ENCODE results near the gene DCAF15.
"Not testable (repeated sequence)": the region's sequence is repeated elsewhere in the genome, so short reads cannot be mapped to it uniquely, and the experiment has no call there.

DCAF15 gene

GRCh38 chr19:13965926-13966683 is 13.8 kb downstream of the DCAF15 start:
- Histone ChIP-seq H3K4me1 (ENCODE audit: control insufficient read depth, insufficient read depth, low read depth, low read length) (peaks cover 25% of the 10 kb centered on the region), H3K4ac (ENCODE audit: low read depth in 1 of 2, low read length in 2 of 2) (no peak overlapping the region), H3K23ac (ENCODE audit: low read length in 2 of 2) (no peak overlapping the region), H3K18ac (ENCODE audit: low read depth in 1 of 2, low read length in 2 of 2) (no peak overlapping the region), H4K8ac (ENCODE audit: low read length) (no peak overlapping the region), H2BK12ac (ENCODE audit: low read length in 2 of 2) (no peak overlapping the region), H2BK15ac (ENCODE audit: low read depth, poor library complexity, severe bottlenecking) (no peak overlapping the region), H3K9ac (ENCODE audit: low read length) (no peak overlapping the region), H2BK120ac (ENCODE audit: low read depth, low read length) (no peak overlapping the region), H3K27me3 (ENCODE audit: control insufficient read depth in 1 of 2, insufficient read depth in 1 of 2, low read length in 2 of 2) (no peaks in the 10 kb centered on the region), H3K9me3 (ENCODE audit: control insufficient read depth, low read length) (no peaks in the 10 kb centered on the region), H2BK5ac (ENCODE audit: low read depth, low read length, poor library complexity, severe bottlenecking) (no peak overlapping the region), H3K79me1 (replicated peaks; ENCODE audit: low read length, poor library complexity, severe bottlenecking) (no peaks in the 10 kb centered on the region), H2AK5ac (ENCODE audit: low read length, severe bottlenecking) (no peak overlapping the region), H3K36me3 (ENCODE audit: control insufficient read depth in 1 of 2, insufficient read depth in 2 of 2, low read depth in 1 of 2, low read length in 2 of 2) (peaks cover 38 to 80% of the 10 kb centered on the region in 2 experiments), H3K14ac (ENCODE audit: low read length in 2 of 2) (no peak overlapping the region), H3K4me2 (ENCODE audit: low read length, poor library complexity, severe bottlenecking) (no peak overlapping the region), H2AFZ (ENCODE audit: low read depth, low read length) (no peak overlapping the region), H3K4me3 (ENCODE audit: insufficient read depth in 1 of 2, low read depth in 1 of 2, low read length in 2 of 2) (no peak overlapping the region), H3K27ac (ENCODE audit: low read length, poor library complexity, severe bottlenecking) (no peak overlapping the region), H4K91ac (ENCODE audit: low read length) (no peak overlapping the region)
- DNase-seq, result no peak
- WGBS, result 93% methylated on average over 20 of the region's 20 CpGs

GRCh38 chr19:13966684-13967128 is 14.4 kb downstream of the DCAF15 start:
- Histone ChIP-seq H4K8ac (ENCODE audit: low read length) (no peak overlapping the region), H3K27me3 (ENCODE audit: control insufficient read depth in 1 of 2, insufficient read depth in 1 of 2, low read length in 2 of 2) (no peaks in the 10 kb centered on the region), H3K18ac (ENCODE audit: low read depth in 1 of 2, low read length in 2 of 2) (no peak overlapping the region), H2BK120ac (ENCODE audit: low read depth, low read length) (no peak overlapping the region), H2BK5ac (ENCODE audit: low read depth, low read length, poor library complexity, severe bottlenecking) (no peak overlapping the region), H3K27ac (ENCODE audit: low read length, poor library complexity, severe bottlenecking) (no peak overlapping the region), H3K36me3 (ENCODE audit: control insufficient read depth in 1 of 2, insufficient read depth in 2 of 2, low read depth in 1 of 2, low read length in 2 of 2) (peaks cover 38 to 78% of the 10 kb centered on the region in 2 experiments), H2BK12ac (ENCODE audit: low read length in 2 of 2) (no peak overlapping the region), H3K14ac (ENCODE audit: low read length in 2 of 2) (no peak overlapping the region), H3K79me1 (replicated peaks; ENCODE audit: low read length, poor library complexity, severe bottlenecking) (no peaks in the 10 kb centered on the region), H3K4me2 (ENCODE audit: low read length, poor library complexity, severe bottlenecking) (no peak overlapping the region), H3K4ac (ENCODE audit: low read depth in 1 of 2, low read length in 2 of 2) (no peak overlapping the region), H2BK15ac (ENCODE audit: low read depth, poor library complexity, severe bottlenecking) (no peak overlapping the region), H3K4me1 (ENCODE audit: control insufficient read depth, insufficient read depth, low read depth, low read length) (peaks cover 25% of the 10 kb centered on the region), H3K9me3 (ENCODE audit: control insufficient read depth, low read length) (no peaks in the 10 kb centered on the region), H2AK5ac (ENCODE audit: low read length, severe bottlenecking) (no peak overlapping the region), H4K91ac (ENCODE audit: low read length) (no peak overlapping the region), H3K23ac (ENCODE audit: low read length in 2 of 2) (no peak overlapping the region), H3K9ac (ENCODE audit: low read length) (no peak overlapping the region), H3K4me3 (ENCODE audit: insufficient read depth in 1 of 2, low read depth in 1 of 2, low read length in 2 of 2) (no peak overlapping the region), H2AFZ (ENCODE audit: low read depth, low read length) (no peak overlapping the region)
- DNase-seq, result no peak
- WGBS, result 97% methylated on average over 14 of the region's 14 CpGs

DNA sequence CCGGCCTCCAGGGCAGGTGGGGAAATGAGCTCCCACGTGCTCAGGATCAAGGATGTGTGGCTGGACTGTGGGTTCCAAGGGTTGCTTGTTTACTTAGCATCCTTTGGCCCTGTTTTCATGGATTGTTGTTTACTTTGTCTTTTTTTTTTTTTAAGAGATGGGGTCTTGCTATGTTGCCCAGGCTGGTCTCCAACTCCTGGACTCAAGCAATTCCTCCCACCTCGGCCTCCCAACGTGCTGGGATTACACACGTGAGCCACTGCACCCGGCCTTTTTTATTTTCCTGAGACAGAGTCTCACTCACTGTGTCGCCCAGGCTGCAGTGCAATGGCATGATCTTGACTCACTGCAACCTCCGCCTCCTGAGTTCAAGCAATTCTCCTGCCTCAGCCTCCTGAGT is 14.9 kb downstream of the DCAF15 start:
- H3K9ac ChIP-seq (ENCODE audit: low read length); DNase-seq; H2AFZ ChIP-seq (ENCODE audit: low read depth, low read length); H3K23ac ChIP-seq (ENCODE audit: low read length in 2 of 2); H3K18ac ChIP-seq (ENCODE audit: low read depth in 1 of 2, low read length in 2 of 2); H3K9me3 ChIP-seq (ENCODE audit: control insufficient read depth, low read length); H2BK5ac ChIP-seq (ENCODE audit: low read depth, low read length, poor library complexity, severe bottlenecking); H3K4me2 ChIP-seq (ENCODE audit: low read length, poor library complexity, severe bottlenecking); H2BK15ac ChIP-seq (ENCODE audit: low read depth, poor library complexity, severe bottlenecking); H3K79me1 ChIP-seq (replicated peaks; ENCODE audit: low read length, poor library complexity, severe bottlenecking); H2BK120ac ChIP-seq (ENCODE audit: low read depth, low read length); H3K27me3 ChIP-seq (ENCODE audit: control insufficient read depth in 1 of 2, insufficient read depth in 1 of 2, low read length in 2 of 2); H4K8ac ChIP-seq (ENCODE audit: low read length); H2AK5ac ChIP-seq (ENCODE audit: low read length, severe bottlenecking); H3K14ac ChIP-seq (ENCODE audit: low read length in 2 of 2); H2BK12ac ChIP-seq (ENCODE audit: low read length in 2 of 2); H3K4me3 ChIP-seq (ENCODE audit: insufficient read depth in 1 of 2, low read depth in 1 of 2, low read length in 2 of 2); H4K91ac ChIP-seq (ENCODE audit: low read length); H3K4ac ChIP-seq (ENCODE audit: low read depth in 1 of 2, low read length in 2 of 2); H3K27ac ChIP-seq (ENCODE audit: low read length, poor library complexity, severe bottlenecking): not testable (repeated sequence)
- Histone ChIP-seq H3K4me1 (ENCODE audit: control insufficient read depth, insufficient read depth, low read depth, low read length) (peaks cover 20% of the 10 kb centered on the region), H3K36me3 (ENCODE audit: control insufficient read depth in 1 of 2, insufficient read depth in 2 of 2, low read depth in 1 of 2, low read length in 2 of 2) (peaks cover 40 to 78% of the 10 kb centered on the region in 2 experiments)
- 95% methylated on average over 8 of the region's 8 CpGs for WGBS

DNA sequence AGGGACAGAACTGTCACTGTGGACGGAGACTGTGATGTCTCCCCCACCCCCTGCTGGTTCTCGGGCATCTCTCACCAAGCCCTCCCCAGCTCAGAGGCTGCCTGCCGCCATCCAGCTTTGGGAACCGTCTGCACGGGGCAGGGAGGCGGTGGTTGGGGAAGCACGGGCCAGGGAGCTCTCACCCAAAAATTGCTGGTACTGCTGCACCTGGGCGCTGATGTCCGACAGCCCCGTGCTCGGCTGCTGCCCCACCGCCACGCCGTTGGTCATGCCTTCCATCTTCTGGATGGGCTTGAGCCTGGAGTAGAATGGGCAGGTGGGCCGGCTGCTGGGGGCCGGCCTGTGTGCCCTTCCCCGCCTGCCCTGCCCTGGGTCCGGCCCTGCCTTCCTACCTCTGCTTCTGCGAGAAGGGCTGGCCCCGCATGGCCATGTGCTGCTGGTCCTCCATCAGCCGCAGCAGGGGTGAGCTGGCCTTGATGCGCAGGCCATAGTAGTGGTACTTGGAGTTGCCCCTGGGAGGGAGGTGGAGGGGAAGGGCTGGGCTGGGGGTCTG is 16.1 kb downstream of the DCAF15 start:
- Histone ChIP-seq H2BK15ac (ENCODE audit: low read depth, poor library complexity, severe bottlenecking) (no peak overlapping the region), H4K8ac (ENCODE audit: low read length) (no peak overlapping the region), H3K27ac (ENCODE audit: low read length, poor library complexity, severe bottlenecking) (no peak overlapping the region), H3K79me1 (replicated peaks; ENCODE audit: low read length, poor library complexity, severe bottlenecking) (peaks cover 1% of the 10 kb centered on the region), H3K18ac (ENCODE audit: low read depth in 1 of 2, low read length in 2 of 2) (no peak overlapping the region), H4K91ac (ENCODE audit: low read length) (no peak overlapping the region), H3K4ac (ENCODE audit: low read depth in 1 of 2, low read length in 2 of 2) (no peak overlapping the region), H3K4me1 (ENCODE audit: control insufficient read depth, insufficient read depth, low read depth, low read length) (peaks cover 10% of the 10 kb centered on the region), H3K9me3 (ENCODE audit: control insufficient read depth, low read length) (no peaks in the 10 kb centered on the region), H2BK120ac (ENCODE audit: low read depth, low read length) (no peak overlapping the region), H3K27me3 (ENCODE audit: control insufficient read depth in 1 of 2, insufficient read depth in 1 of 2, low read length in 2 of 2) (no peaks in the 10 kb centered on the region), H3K4me3 (ENCODE audit: insufficient read depth in 1 of 2, low read depth in 1 of 2, low read length in 2 of 2) (no peak overlapping the region), H3K4me2 (ENCODE audit: low read length, poor library complexity, severe bottlenecking) (no peak overlapping the region), H2BK5ac (ENCODE audit: low read depth, low read length, poor library complexity, severe bottlenecking) (no peak overlapping the region), H3K36me3 (ENCODE audit: control insufficient read depth in 1 of 2, insufficient read depth in 2 of 2, low read depth in 1 of 2, low read length in 2 of 2) (peaks cover 43 to 81% of the 10 kb centered on the region in 2 experiments), H3K9ac (ENCODE audit: low read length) (no peak overlapping the region), H2BK12ac (ENCODE audit: low read length in 2 of 2) (no peak overlapping the region), H3K14ac (ENCODE audit: low read length in 2 of 2) (no peak overlapping the region), H2AFZ (ENCODE audit: low read depth, low read length) (no peak overlapping the region), H3K23ac (ENCODE audit: low read length in 2 of 2) (no peak overlapping the region), H2AK5ac (ENCODE audit: low read length, severe bottlenecking) (no peak overlapping the region)
- WGBS, result 98% methylated on average over 22 of the region's 22 CpGs
- no peak for DNase-seq

Data from mesenchymal stem cell (in vitro differentiated cells and primary cell).